WTC11 (cell line): ENCODE data around the gene TPK1. TPM values are rescaled to one million over a fixed set of nuclear protein-coding genes. Genes with fewer than 3 reads are reported as not detected.

Experiments
- ATAC-seq: fragments of 200-7000 bp; cut with Tn5 transposase; 2 replicates; pipeline ENCODE4 v1.10.0; 2021; ENCODE audit warnings: mild to moderate bottlenecking, moderate library complexity
- CTCF ChIA-PET: fragments of 300-600 bp; sonication (Branson Sonifier 250); formaldehyde crosslinking; loops from one replicate; lab custom pipeline; 2021; ENCODE audit warnings: antibody characterized with exemption; lab: Charles Lee
- POLR2A ChIA-PET: fragments of 350-600 bp; sonication (Branson Sonifier 250); formaldehyde crosslinking; loops from one replicate; lab custom pipeline; 2021; ENCODE audit warnings: antibody characterized with exemption; lab: Charles Lee
- DNase-seq: peaks from one replicate; pipeline ENCODE4 v3.0.0; 2021; ENCODE audit warnings: low spot score
- H3K27ac Mint-ChIP-seq: 2 replicates; pipeline ENCODE4 v1.8.0; 2021; ENCODE audit warnings: mixed read lengths
- H3K27me3 Mint-ChIP-seq: 2 replicates; pipeline ENCODE4 v1.8.0; 2021; ENCODE audit warnings: low read depth, mild to moderate bottlenecking, moderate library complexity, mixed read lengths
- H3K36me3 Mint-ChIP-seq: 2 replicates; pipeline ENCODE4 v1.8.0; 2021; ENCODE audit warnings: mixed read lengths
- H3K4me1 Mint-ChIP-seq: 2 replicates; pipeline ENCODE4 v1.8.0; 2022; ENCODE audit warnings: mixed read lengths
- H3K4me3 Mint-ChIP-seq: 2 replicates; pipeline ENCODE4 v1.8.0; 2021; ENCODE audit warnings: mild to moderate bottlenecking, moderate library complexity, mixed read lengths
- H3K9me3 Mint-ChIP-seq: 2 replicates; pipeline ENCODE4 v1.8.0; 2021; ENCODE audit warnings: mixed read lengths
- CBFB ChIP-seq: sonication (generic); formaldehyde crosslinking; IDR thresholded peaks from 2 replicates; pipeline ENCODE4 v1.8.1; 2022; ENCODE audit warnings: mild to moderate bottlenecking, low read depth, missing genetic modification reagents
- EMX1 ChIP-seq: fragments of 250-450 bp; sonication (Bioruptor Pico); IDR thresholded peaks from 2 replicates; pipeline ENCODE4 v1.8.0; 2021; ENCODE audit warnings: mild to moderate bottlenecking
- IRF2 ChIP-seq: sonication (generic); formaldehyde crosslinking; IDR thresholded peaks from 2 replicates; pipeline ENCODE4 v1.8.0; 2022; ENCODE audit warnings: low read depth, missing genetic modification reagents, borderline replicate concordance
- JUN ChIP-seq: sonication (generic); formaldehyde crosslinking; IDR thresholded peaks from 2 replicates; pipeline ENCODE4 v1.8.0; 2023; ENCODE audit warnings: mild to moderate bottlenecking, missing genetic modification reagents
- NFYB ChIP-seq: sonication (generic); formaldehyde crosslinking; conservative IDR thresholded peaks from 2 replicates; pipeline ENCODE4 v1.8.0; 2022; ENCODE audit warnings: low read depth, missing genetic modification reagents
- NR3C1 ChIP-seq: sonication (generic); formaldehyde crosslinking; conservative IDR thresholded peaks from 2 replicates; pipeline ENCODE4 v1.8.1; 2023; ENCODE audit warnings: low read depth, mild to moderate bottlenecking, missing genetic modification reagents
- RELA ChIP-seq: sonication (generic); formaldehyde crosslinking; IDR thresholded peaks from 2 replicates; pipeline ENCODE4 v1.8.1; 2022; ENCODE audit warnings: missing genetic modification reagents, mild to moderate bottlenecking, borderline replicate concordance
- TCF7 ChIP-seq: sonication (generic); formaldehyde crosslinking; IDR thresholded peaks from 2 replicates; pipeline ENCODE4 v1.8.0; 2022; ENCODE audit warnings: mild to moderate bottlenecking, low read depth, missing genetic modification reagents, moderate library complexity
- TEAD1 ChIP-seq: sonication (generic); formaldehyde crosslinking; IDR thresholded peaks from 2 replicates; pipeline ENCODE4 v1.8.0; 2022; ENCODE audit warnings: mild to moderate bottlenecking, missing genetic modification reagents
- ZNF121 ChIP-seq: sonication (generic); formaldehyde crosslinking; IDR thresholded peaks from 2 replicates; pipeline ENCODE4 v1.8.0; 2023; ENCODE audit warnings: missing genetic modification reagents
- total RNA-seq: library from RNA; stranded (reverse); gene quantifications from 3 replicates; pipeline ENCODE4 v1.2.3, GENCODE V29; 2021
- TF ChIP-seq, protein P1 (sequence below): sonication (generic); formaldehyde crosslinking; IDR thresholded peaks from 2 replicates; pipeline ENCODE4 v1.8.0; 2022; ENCODE audit warnings: missing genetic modification reagents
- TF ChIP-seq, protein P2 (sequence below): sonication (generic); formaldehyde crosslinking; IDR thresholded peaks from 2 replicates; pipeline ENCODE4 v1.8.1; 2023; ENCODE audit warnings: mild to moderate bottlenecking, moderate library complexity, missing genetic modification reagents
- TF ChIP-seq, protein P3 (sequence below): sonication (generic); formaldehyde crosslinking; IDR thresholded peaks from 2 replicates; pipeline ENCODE4 v1.8.1; 2023; ENCODE audit warnings: mild to moderate bottlenecking, missing genetic modification reagents
- TF ChIP-seq, protein P4 (sequence below): sonication (generic); formaldehyde crosslinking; IDR thresholded peaks from 2 replicates; pipeline ENCODE4 v1.8.0; 2023; ENCODE audit warnings: missing genetic modification reagents, mild to moderate bottlenecking, borderline replicate concordance
- TF ChIP-seq, protein P5 (sequence below): sonication (generic); formaldehyde crosslinking; IDR thresholded peaks from 2 replicates; pipeline ENCODE4 v1.8.1; 2022; ENCODE audit warnings: mild to moderate bottlenecking, moderate library complexity, missing genetic modification reagents
- TF ChIP-seq, protein P6 (sequence below): fragments of 200-600 bp; IDR thresholded peaks from 2 replicates; pipeline ENCODE4 v1.8.0; 2022; ENCODE audit warnings: antibody characterized with exemption
- TF ChIP-seq, protein P7 (sequence below): sonication (generic); formaldehyde crosslinking; IDR thresholded peaks from 2 replicates; pipeline ENCODE4 v1.8.1; 2023; ENCODE audit warnings: mild to moderate bottlenecking, missing genetic modification reagents, moderate library complexity
- TF ChIP-seq, protein P8 (sequence below): sonication (generic); formaldehyde crosslinking; IDR thresholded peaks from 2 replicates; pipeline ENCODE4 v1.8.0; 2022; ENCODE audit warnings: mild to moderate bottlenecking, missing genetic modification reagents

The TPK1 gene
- total RNA-seq, 1 experiment from 2014 or later = 2.7 TPM

DNA sequence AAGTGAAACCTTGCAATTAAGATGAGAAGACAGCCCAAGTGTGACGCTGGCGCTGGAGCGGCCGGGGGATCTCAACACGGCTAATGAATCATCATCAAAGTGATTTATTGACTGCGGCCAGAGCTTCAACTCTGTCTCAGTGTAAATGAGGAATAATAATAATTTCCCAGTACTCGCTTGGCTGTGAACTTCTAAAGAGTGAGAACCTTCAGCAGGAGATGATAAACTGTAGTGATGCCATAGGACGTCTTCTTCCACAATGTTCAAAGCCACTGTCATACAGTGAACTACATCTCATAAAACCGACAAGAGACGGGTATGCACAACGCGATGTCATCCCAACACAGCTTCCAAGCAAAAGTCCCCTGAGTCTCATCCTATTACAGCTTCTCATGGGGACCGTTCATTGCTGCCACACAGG is 308.8 kb downstream of the TPK1 start:
- no peaks in the 10 kb centered on the region for H3K36me3 Mint-ChIP-seq
- no peak overlapping the region for H3K4me3 Mint-ChIP-seq
- H3K27me3 Mint-ChIP-seq = no peaks in the 10 kb centered on the region; the same call in 1 of the 2 replicates
- no peak overlapping the region for H3K27ac Mint-ChIP-seq
- TF ChIP-seq CBFB (CRISPR knock-in tag) (no peak), IRF2 (no peak), NFYB (CRISPR knock-in tag) (no peak), TCF7 (CRISPR knock-in tag) (no peak), TEAD1 (CRISPR knock-in tag) (no peak), RELA (CRISPR knock-in tag) (no peak), JUN (no peak), ZNF121 (CRISPR knock-in tag) (no peak), EMX1 (no peak), NR3C1 (CRISPR knock-in tag) (no peak)
- TF ChIP-seq, protein P1, sequence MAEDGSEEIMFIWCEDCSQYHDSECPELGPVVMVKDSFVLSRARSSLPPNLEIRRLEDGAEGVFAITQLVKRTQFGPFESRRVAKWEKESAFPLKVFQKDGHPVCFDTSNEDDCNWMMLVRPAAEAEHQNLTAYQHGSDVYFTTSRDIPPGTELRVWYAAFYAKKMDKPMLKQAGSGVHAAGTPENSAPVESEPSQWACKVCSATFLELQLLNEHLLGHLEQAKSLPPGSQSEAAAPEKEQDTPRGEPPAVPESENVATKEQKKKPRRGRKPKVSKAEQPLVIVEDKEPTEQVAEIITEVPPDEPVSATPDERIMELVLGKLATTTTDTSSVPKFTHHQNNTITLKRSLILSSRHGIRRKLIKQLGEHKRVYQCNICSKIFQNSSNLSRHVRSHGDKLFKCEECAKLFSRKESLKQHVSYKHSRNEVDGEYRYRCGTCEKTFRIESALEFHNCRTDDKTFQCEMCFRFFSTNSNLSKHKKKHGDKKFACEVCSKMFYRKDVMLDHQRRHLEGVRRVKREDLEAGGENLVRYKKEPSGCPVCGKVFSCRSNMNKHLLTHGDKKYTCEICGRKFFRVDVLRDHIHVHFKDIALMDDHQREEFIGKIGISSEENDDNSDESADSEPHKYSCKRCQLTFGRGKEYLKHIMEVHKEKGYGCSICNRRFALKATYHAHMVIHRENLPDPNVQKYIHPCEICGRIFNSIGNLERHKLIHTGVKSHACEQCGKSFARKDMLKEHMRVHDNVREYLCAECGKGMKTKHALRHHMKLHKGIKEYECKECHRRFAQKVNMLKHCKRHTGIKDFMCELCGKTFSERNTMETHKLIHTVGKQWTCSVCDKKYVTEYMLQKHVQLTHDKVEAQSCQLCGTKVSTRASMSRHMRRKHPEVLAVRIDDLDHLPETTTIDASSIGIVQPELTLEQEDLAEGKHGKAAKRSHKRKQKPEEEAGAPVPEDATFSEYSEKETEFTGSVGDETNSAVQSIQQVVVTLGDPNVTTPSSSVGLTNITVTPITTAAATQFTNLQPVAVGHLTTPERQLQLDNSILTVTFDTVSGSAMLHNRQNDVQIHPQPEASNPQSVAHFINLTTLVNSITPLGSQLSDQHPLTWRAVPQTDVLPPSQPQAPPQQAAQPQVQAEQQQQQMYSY (CRISPR knock-in tag) = no peak
- TF ChIP-seq, protein P2, sequence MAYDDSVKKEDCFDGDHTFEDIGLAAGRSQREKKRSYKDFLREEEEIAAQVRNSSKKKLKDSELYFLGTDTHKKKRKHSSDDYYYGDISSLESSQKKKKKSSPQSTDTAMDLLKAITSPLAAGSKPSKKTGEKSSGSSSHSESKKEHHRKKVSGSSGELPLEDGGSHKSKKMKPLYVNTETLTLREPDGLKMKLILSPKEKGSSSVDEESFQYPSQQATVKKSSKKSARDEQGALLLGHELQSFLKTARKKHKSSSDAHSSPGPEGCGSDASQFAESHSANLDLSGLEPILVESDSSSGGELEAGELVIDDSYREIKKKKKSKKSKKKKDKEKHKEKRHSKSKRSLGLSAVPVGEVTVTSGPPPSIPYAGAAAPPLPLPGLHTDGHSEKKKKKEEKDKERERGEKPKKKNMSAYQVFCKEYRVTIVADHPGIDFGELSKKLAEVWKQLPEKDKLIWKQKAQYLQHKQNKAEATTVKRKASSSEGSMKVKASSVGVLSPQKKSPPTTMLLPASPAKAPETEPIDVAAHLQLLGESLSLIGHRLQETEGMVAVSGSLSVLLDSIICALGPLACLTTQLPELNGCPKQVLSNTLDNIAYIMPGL = no peak
- TF ChIP-seq, protein P3, sequence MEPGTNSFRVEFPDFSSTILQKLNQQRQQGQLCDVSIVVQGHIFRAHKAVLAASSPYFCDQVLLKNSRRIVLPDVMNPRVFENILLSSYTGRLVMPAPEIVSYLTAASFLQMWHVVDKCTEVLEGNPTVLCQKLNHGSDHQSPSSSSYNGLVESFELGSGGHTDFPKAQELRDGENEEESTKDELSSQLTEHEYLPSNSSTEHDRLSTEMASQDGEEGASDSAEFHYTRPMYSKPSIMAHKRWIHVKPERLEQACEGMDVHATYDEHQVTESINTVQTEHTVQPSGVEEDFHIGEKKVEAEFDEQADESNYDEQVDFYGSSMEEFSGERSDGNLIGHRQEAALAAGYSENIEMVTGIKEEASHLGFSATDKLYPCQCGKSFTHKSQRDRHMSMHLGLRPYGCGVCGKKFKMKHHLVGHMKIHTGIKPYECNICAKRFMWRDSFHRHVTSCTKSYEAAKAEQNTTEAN = no peak
- TF ChIP-seq, protein P4, sequence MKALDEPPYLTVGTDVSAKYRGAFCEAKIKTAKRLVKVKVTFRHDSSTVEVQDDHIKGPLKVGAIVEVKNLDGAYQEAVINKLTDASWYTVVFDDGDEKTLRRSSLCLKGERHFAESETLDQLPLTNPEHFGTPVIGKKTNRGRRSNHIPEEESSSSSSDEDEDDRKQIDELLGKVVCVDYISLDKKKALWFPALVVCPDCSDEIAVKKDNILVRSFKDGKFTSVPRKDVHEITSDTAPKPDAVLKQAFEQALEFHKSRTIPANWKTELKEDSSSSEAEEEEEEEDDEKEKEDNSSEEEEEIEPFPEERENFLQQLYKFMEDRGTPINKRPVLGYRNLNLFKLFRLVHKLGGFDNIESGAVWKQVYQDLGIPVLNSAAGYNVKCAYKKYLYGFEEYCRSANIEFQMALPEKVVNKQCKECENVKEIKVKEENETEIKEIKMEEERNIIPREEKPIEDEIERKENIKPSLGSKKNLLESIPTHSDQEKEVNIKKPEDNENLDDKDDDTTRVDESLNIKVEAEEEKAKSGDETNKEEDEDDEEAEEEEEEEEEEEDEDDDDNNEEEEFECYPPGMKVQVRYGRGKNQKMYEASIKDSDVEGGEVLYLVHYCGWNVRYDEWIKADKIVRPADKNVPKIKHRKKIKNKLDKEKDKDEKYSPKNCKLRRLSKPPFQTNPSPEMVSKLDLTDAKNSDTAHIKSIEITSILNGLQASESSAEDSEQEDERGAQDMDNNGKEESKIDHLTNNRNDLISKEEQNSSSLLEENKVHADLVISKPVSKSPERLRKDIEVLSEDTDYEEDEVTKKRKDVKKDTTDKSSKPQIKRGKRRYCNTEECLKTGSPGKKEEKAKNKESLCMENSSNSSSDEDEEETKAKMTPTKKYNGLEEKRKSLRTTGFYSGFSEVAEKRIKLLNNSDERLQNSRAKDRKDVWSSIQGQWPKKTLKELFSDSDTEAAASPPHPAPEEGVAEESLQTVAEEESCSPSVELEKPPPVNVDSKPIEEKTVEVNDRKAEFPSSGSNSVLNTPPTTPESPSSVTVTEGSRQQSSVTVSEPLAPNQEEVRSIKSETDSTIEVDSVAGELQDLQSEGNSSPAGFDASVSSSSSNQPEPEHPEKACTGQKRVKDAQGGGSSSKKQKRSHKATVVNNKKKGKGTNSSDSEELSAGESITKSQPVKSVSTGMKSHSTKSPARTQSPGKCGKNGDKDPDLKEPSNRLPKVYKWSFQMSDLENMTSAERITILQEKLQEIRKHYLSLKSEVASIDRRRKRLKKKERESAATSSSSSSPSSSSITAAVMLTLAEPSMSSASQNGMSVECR (CRISPR knock-in tag) = no peak
- TF ChIP-seq, protein P5, sequence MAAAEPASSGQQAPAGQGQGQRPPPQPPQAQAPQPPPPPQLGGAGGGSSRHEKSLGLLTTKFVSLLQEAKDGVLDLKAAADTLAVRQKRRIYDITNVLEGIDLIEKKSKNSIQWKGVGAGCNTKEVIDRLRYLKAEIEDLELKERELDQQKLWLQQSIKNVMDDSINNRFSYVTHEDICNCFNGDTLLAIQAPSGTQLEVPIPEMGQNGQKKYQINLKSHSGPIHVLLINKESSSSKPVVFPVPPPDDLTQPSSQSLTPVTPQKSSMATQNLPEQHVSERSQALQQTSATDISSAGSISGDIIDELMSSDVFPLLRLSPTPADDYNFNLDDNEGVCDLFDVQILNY = no peak
- TF ChIP-seq, protein P6, sequence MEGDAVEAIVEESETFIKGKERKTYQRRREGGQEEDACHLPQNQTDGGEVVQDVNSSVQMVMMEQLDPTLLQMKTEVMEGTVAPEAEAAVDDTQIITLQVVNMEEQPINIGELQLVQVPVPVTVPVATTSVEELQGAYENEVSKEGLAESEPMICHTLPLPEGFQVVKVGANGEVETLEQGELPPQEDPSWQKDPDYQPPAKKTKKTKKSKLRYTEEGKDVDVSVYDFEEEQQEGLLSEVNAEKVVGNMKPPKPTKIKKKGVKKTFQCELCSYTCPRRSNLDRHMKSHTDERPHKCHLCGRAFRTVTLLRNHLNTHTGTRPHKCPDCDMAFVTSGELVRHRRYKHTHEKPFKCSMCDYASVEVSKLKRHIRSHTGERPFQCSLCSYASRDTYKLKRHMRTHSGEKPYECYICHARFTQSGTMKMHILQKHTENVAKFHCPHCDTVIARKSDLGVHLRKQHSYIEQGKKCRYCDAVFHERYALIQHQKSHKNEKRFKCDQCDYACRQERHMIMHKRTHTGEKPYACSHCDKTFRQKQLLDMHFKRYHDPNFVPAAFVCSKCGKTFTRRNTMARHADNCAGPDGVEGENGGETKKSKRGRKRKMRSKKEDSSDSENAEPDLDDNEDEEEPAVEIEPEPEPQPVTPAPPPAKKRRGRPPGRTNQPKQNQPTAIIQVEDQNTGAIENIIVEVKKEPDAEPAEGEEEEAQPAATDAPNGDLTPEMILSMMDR = no peak
- TF ChIP-seq, protein P7, sequence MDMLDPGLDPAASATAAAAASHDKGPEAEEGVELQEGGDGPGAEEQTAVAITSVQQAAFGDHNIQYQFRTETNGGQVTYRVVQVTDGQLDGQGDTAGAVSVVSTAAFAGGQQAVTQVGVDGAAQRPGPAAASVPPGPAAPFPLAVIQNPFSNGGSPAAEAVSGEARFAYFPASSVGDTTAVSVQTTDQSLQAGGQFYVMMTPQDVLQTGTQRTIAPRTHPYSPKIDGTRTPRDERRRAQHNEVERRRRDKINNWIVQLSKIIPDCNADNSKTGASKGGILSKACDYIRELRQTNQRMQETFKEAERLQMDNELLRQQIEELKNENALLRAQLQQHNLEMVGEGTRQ (CRISPR knock-in tag) = no peak
- TF ChIP-seq, protein P8, sequence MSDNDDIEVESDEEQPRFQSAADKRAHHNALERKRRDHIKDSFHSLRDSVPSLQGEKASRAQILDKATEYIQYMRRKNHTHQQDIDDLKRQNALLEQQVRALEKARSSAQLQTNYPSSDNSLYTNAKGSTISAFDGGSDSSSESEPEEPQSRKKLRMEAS (CRISPR knock-in tag) = no peak
- H3K9me3 Mint-ChIP-seq = no peaks in the 10 kb centered on the region
- no peak for DNase-seq
- H3K4me1 Mint-ChIP-seq = peaks cover 30% of the 10 kb centered on the region
- ChIA-PET POLR2A (interaction anchor here (1.6 kb wide), 1 partner anchor 12 kb away, joined by 4 read pairs; no protein-coding TSS in a partner anchor), CTCF (interaction anchor here (0.6 kb wide), 1 partner anchor 18 kb away, joined by 3 read pairs; no protein-coding TSS in a partner anchor)
- no peak for ATAC-seq
